ENCODE data around the gene SAMHD1.

DNA sequence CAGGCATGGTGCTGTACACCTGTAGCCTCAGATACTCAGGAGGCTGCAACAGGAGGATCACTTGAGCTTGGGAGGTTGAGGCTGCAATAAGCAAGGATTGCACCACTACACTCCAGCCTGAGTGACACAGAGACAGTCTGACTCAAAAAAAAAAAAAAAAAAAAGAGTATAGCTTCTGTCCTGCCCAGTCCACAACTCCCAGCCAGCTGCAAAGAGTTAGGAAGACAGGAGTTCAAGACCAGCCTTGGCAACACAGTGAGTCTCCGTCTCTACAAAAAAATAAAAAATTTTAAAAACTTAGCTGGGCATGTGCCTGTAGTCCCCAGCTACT lies 103.8 kb downstream of the SAMHD1 start:
- TF ChIP-seq, protein P1, sequence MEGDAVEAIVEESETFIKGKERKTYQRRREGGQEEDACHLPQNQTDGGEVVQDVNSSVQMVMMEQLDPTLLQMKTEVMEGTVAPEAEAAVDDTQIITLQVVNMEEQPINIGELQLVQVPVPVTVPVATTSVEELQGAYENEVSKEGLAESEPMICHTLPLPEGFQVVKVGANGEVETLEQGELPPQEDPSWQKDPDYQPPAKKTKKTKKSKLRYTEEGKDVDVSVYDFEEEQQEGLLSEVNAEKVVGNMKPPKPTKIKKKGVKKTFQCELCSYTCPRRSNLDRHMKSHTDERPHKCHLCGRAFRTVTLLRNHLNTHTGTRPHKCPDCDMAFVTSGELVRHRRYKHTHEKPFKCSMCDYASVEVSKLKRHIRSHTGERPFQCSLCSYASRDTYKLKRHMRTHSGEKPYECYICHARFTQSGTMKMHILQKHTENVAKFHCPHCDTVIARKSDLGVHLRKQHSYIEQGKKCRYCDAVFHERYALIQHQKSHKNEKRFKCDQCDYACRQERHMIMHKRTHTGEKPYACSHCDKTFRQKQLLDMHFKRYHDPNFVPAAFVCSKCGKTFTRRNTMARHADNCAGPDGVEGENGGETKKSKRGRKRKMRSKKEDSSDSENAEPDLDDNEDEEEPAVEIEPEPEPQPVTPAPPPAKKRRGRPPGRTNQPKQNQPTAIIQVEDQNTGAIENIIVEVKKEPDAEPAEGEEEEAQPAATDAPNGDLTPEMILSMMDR (IDR thresholded peaks at IDR 0.05; ENCODE audit: poor library complexity, severe bottlenecking), result no peak
- TF ChIP-seq EP300 (conservative IDR thresholded peaks at IDR 0.05; ENCODE audit: poor library complexity, severe bottlenecking) (no peak), MXI1 (conservative IDR thresholded peaks at IDR 0.05; ENCODE audit: poor library complexity, severe bottlenecking) (no peak), RAD21 (conservative IDR thresholded peaks at IDR 0.05) (no peak), EZH2 (IDR thresholded peaks at IDR 0.05; ENCODE audit: borderline replicate concordance, insufficient read depth, low read length, poor library complexity, severe bottlenecking) (no peak), POLR2AphosphoS5 (IDR thresholded peaks at IDR 0.05) (no peak), SMC3 (conservative IDR thresholded peaks at IDR 0.05; ENCODE audit: poor library complexity) (no peak)
- TF ChIP-seq, protein P2, sequence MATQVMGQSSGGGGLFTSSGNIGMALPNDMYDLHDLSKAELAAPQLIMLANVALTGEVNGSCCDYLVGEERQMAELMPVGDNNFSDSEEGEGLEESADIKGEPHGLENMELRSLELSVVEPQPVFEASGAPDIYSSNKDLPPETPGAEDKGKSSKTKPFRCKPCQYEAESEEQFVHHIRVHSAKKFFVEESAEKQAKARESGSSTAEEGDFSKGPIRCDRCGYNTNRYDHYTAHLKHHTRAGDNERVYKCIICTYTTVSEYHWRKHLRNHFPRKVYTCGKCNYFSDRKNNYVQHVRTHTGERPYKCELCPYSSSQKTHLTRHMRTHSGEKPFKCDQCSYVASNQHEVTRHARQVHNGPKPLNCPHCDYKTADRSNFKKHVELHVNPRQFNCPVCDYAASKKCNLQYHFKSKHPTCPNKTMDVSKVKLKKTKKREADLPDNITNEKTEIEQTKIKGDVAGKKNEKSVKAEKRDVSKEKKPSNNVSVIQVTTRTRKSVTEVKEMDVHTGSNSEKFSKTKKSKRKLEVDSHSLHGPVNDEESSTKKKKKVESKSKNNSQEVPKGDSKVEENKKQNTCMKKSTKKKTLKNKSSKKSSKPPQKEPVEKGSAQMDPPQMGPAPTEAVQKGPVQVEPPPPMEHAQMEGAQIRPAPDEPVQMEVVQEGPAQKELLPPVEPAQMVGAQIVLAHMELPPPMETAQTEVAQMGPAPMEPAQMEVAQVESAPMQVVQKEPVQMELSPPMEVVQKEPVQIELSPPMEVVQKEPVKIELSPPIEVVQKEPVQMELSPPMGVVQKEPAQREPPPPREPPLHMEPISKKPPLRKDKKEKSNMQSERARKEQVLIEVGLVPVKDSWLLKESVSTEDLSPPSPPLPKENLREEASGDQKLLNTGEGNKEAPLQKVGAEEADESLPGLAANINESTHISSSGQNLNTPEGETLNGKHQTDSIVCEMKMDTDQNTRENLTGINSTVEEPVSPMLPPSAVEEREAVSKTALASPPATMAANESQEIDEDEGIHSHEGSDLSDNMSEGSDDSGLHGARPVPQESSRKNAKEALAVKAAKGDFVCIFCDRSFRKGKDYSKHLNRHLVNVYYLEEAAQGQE (IDR thresholded peaks at IDR 0.05; ENCODE audit: borderline replicate concordance), result no peak
